Parathyroid adenoma (tissue), 2 donors: ENCODE measurements around the gene SWI5.

ENCODE experiments used
- H2AFZ ChIP-seq: fragments of 300-600 bp; sonication (generic); one replicate; pipeline ENCODE4 v1.7.0; 2017; ENCODE audit warnings: antibody characterized with exemption, mild to moderate bottlenecking
- H3K27ac ChIP-seq: fragments of 300-600 bp; sonication (generic); one replicate; pipeline ENCODE4 v1.7.0; 2017
- H3K27me3 ChIP-seq: fragments of 300-600 bp; sonication (generic); one replicate; pipeline ENCODE4 v1.7.0; 2017; ENCODE audit warnings: low read length; ENCODE audit not compliant: control insufficient read depth, insufficient read depth
- H3K36me3 ChIP-seq: fragments of 300-600 bp; sonication (generic); one replicate; pipeline ENCODE4 v1.7.0; 2017; ENCODE audit warnings: low read length; ENCODE audit not compliant: control insufficient read depth, insufficient read depth
- H3K4me1 ChIP-seq: fragments of 300-600 bp; sonication (generic); one replicate; pipeline ENCODE4 v1.7.0; 2017; ENCODE audit warnings: control low read depth
- H3K4me2 ChIP-seq: fragments of 300-600 bp; sonication (generic); one replicate; pipeline ENCODE4 v1.7.0; 2017; ENCODE audit warnings: low read length
- H3K4me3 ChIP-seq: fragments of 300-600 bp; sonication (generic); one replicate; pipeline ENCODE4 v1.7.0; 2017; ENCODE audit warnings: low read depth, low read length
- H3K79me2 ChIP-seq: fragments of 300-600 bp; sonication (generic); one replicate; pipeline ENCODE4 v1.7.0; 2017; ENCODE audit warnings: control low read depth
- H3K9ac ChIP-seq: fragments of 300-600 bp; sonication (generic); one replicate; pipeline ENCODE4 v1.7.0; 2017; ENCODE audit warnings: mild to moderate bottlenecking
- H3K9me3 ChIP-seq: fragments of 300-600 bp; sonication (generic); one replicate; pipeline ENCODE4 v1.7.0; 2017; ENCODE audit warnings: low read length; ENCODE audit not compliant: control insufficient read depth
- CTCF ChIP-seq: fragments of 300-600 bp; sonication (generic); IDR thresholded peaks from one replicate; pipeline ENCODE4 v1.7.0; 2017; ENCODE audit warnings: antibody characterized with exemption, mild to moderate bottlenecking
- donor health status: primary hyperparathyroidism.

SWI5 gene

GRCh38 chr9:128309551-128309950 lies 33.5 kb downstream of the SWI5 start:
- Histone ChIP-seq H3K9ac (no peak overlapping the region), H3K79me2 (no peaks in the 10 kb centered on the region), H3K4me3 (no peak overlapping the region), H3K9me3 (no peaks in the 10 kb centered on the region), H3K27ac (no peak overlapping the region), H3K36me3 (no peaks in the 10 kb centered on the region), H3K4me1 (no peaks in the 10 kb centered on the region), H2AFZ (no peak overlapping the region), H3K4me2 (no peak overlapping the region), H3K27me3 (no peaks in the 10 kb centered on the region)
- no peak for TF ChIP-seq CTCF

DNA sequence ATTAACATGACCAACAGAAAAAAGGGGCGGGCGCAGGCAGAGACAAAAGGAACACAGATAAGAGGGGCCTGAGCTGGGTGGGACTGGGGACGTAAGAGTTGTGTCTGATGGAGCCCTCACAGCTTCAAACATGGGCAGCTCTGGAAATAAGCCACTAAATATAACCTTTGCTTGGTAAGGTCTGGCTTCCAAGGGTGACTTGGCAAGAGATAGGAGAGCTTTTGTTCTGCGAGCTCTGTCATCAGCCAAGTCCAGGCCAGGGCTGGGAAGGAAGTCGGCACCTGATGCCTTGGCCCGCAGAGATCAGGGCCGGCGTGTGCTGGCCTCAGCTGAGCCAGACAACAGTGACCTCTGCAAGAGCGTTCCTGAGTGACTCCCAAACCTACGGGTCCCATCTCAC lies 34.4 kb downstream of the SWI5 start:
- H3K4me2 ChIP-seq, result no peak overlapping the region
- H3K4me3 ChIP-seq, result no peak overlapping the region
- TF ChIP-seq CTCF, result no peak
- no peaks in the 10 kb centered on the region for H3K9me3 ChIP-seq
- no peak overlapping the region for H3K9ac ChIP-seq
- no peaks in the 10 kb centered on the region for H3K36me3 ChIP-seq
- H3K79me2 ChIP-seq, result no peaks in the 10 kb centered on the region
- H3K4me1 ChIP-seq, result no peaks in the 10 kb centered on the region
- H3K27me3 ChIP-seq, result no peaks in the 10 kb centered on the region
- no peak overlapping the region for H3K27ac ChIP-seq
- no peak overlapping the region for H2AFZ ChIP-seq

DNA sequence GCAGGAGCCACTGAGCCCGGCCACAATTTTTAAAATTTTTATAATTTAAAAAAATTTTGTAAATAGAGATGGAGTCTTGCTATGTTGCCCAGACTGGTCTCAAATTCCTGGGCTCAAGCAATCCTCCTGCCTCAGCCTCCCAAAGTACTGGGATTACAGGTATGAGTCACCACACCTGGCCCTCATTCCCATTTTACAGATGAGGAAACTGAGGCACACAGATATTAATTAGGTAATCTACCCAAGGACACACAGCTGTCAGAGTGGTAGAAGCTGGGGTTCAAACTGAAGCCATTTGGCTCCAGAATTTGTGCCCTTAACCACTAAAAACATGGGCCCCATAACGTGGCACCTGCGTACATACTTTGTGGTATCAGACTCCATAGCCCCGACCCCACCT lies 38.6 kb downstream of the SWI5 start:
- Histone ChIP-seq H3K36me3 (no peaks in the 10 kb centered on the region), H2AFZ (no peak overlapping the region), H3K9ac (no peak overlapping the region), H3K4me3 (no peak overlapping the region), H3K4me2 (no peak overlapping the region), H3K27me3 (no peaks in the 10 kb centered on the region), H3K27ac (no peak overlapping the region), H3K9me3 (no peaks in the 10 kb centered on the region), H3K79me2 (no peaks in the 10 kb centered on the region), H3K4me1 (no peaks in the 10 kb centered on the region)
- TF ChIP-seq CTCF, result no peak

- H3K9ac ChIP-seq, result no peak overlapping the region
- no peak overlapping the region for H2AFZ ChIP-seq
- no peak overlapping the region for H3K4me2 ChIP-seq
- H3K79me2 ChIP-seq, result no peaks in the 10 kb centered on the region
- peaks cover under 1% of the 10 kb centered on the region for H3K4me1 ChIP-seq
- no peak for TF ChIP-seq CTCF
- H3K36me3 ChIP-seq, result no peaks in the 10 kb centered on the region
- H3K9me3 ChIP-seq, result no peaks in the 10 kb centered on the region
- H3K27me3 ChIP-seq, result no peaks in the 10 kb centered on the region
- H3K27ac ChIP-seq, result no peak overlapping the region
- no peak overlapping the region for H3K4me3 ChIP-seq
Measured at GRCh38 chr9:128316421-128316820, 40.3 kb downstream of the SWI5 start.

- no peaks in the 10 kb centered on the region for H3K79me2 ChIP-seq
- no peaks in the 10 kb centered on the region for H3K27me3 ChIP-seq
- H3K4me2 ChIP-seq, result no peak overlapping the region
- H3K27ac ChIP-seq, result no peak overlapping the region
- no peak overlapping the region for H3K4me3 ChIP-seq
- H3K4me1 ChIP-seq, result peaks cover 2% of the 10 kb centered on the region
- H3K9ac ChIP-seq, result no peak overlapping the region
- H2AFZ ChIP-seq, result no peak overlapping the region
- H3K36me3 ChIP-seq, result no peaks in the 10 kb centered on the region
- no peaks in the 10 kb centered on the region for H3K9me3 ChIP-seq
- TF ChIP-seq CTCF, result no peak
Measured at GRCh38 chr9:128317629-128318028, 41.6 kb downstream of the SWI5 start.
